Measurements from ENCODE around the gene EYA2. TPM values are rescaled to one million over a fixed set of nuclear protein-coding genes. Genes with fewer than 3 reads are reported as not detected.
"Not testable (repeated sequence)": the region's sequence is repeated elsewhere in the genome, so short reads cannot be mapped to it uniquely, and the experiment has no call there.

Gene EYA2
- total RNA-seq, 2 experiments from 2014 or later, result not detected

DNA sequence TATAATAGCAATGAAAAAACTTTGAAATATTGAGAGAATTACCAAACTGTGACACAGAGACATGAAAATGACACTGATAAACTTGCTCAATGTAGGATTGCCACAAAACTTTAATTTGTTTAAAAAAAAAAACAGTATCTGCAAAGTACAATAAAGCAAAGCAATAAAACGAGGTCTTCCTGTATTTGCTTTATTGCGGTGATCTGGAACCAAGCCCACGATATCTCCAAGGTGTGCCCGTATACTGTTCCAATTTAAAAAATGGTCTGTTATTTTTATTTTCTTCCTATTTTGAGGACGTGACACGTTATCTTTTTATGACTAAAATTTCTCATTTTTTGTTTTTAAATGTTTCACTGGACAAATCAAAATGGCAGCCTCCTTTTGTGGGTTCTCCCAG lies 25.5 kb downstream of the EYA2 start:
- H3K27ac Mint-ChIP-seq, result no peak overlapping the region
- POLR2A ChIA-PET, result no interaction called here
- no peaks in the 10 kb centered on the region for H3K4me1 Mint-ChIP-seq (ENCODE audit: low read depth)
- intact Hi-C loops (cut with micrococcal nuclease), result no loop called here
- CTCF ChIA-PET, result no interaction called here
- no peaks in the 10 kb centered on the region for H3K9me3 Mint-ChIP-seq
- DNase-seq, result no peak
- H3K27me3 Mint-ChIP-seq, result peaks cover 8% of the 10 kb centered on the region
- no peaks in the 10 kb centered on the region for H3K36me3 Mint-ChIP-seq
- H3K4me3 Mint-ChIP-seq, result no peak overlapping the region

DNA sequence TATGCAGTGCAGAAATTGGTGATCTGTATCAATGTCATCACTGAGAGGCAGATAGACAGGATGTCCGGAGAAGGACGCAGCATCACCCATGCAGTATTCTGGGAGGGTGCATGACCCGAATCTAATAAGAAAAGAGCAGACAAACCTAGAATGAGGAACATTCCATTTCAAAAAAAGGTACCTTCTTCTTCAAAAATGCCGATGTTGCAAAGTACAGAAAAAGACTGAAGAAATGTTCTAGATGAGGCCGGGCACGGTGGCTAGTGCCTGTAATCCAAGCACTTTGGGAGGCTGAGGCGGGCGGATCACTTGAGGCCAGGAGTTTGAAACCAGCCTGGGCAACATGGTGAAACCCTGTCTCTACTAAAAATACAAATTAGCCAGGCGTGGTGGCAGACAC lies 28.2 kb downstream of the EYA2 start:
- DNase-seq; POLR2A ChIA-PET; H3K9me3 Mint-ChIP-seq; H3K27me3 Mint-ChIP-seq; H3K4me1 Mint-ChIP-seq (ENCODE audit: low read depth); H3K36me3 Mint-ChIP-seq; H3K27ac Mint-ChIP-seq; H3K4me3 Mint-ChIP-seq; intact Hi-C loops (cut with micrococcal nuclease); CTCF ChIA-PET: not testable (repeated sequence)

DNA sequence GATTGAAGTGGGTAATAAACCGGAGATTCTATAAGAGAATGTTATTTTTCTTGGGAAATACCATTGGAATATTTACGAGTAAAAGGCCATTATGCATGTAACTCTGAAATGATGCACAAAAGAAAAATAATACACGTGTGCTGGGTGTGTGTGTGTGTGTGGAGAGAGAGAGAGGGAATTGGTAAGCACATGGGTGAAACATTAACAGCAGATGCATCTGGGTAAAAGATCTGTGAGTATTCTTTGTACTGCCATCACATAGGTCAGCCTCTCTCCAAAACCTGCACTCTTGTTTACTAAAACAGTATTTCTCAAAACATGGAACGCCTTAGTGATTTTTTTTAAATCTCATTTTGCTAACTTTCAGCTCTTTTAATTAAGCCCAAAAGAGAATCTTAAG lies 28.9 kb downstream of the EYA2 start:
- DNase-seq, result no peak
- Mint-ChIP-seq H3K4me1 (ENCODE audit: low read depth) (no peaks in the 10 kb centered on the region), H3K36me3 (no peaks in the 10 kb centered on the region), H3K9me3 (peaks cover 4% of the 10 kb centered on the region), H3K27ac (no peak overlapping the region), H3K27me3 (peaks cover 9% of the 10 kb centered on the region), H3K4me3 (no peak overlapping the region)
- intact Hi-C loops (cut with micrococcal nuclease), result no loop called here
- ChIA-PET POLR2A (no interaction called here), CTCF (no interaction called here)

DNA sequence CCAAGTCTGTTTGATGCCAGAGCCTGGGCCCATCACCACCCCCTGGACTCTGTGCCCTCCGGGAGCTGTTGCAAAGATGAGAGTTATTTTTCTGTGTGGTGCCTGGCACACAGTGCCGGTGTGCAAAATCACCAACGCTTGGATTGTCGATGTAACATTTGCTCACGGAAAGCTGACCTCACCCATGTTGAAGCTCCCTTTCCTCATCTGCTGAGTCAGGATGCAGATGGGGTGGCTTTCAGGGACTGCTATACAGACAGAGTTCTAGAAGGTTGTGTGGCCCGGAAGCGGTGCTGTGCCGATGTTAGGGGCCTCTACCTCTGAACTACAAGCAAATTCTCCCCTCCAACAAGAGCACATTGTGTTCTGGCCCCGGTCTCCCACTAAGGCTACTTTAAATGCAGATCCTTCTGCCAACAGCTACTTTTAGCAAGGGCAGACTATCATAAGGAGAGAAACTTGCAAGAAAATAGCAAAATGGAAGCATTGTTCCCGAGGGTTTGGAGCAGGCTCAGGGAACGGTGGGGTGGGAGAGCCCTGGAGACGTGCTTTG lies 34.0 kb downstream of the EYA2 start:
- Mint-ChIP-seq H3K27ac (no peak overlapping the region), H3K4me3 (no peak overlapping the region), H3K4me1 (ENCODE audit: low read depth) (no peaks in the 10 kb centered on the region), H3K36me3 (no peaks in the 10 kb centered on the region), H3K9me3 (peaks cover 4% of the 10 kb centered on the region), H3K27me3 (peaks cover 6% of the 10 kb centered on the region)
- no peak for DNase-seq
- POLR2A ChIA-PET, result no interaction called here
- intact Hi-C loops (cut with micrococcal nuclease), result no loop called here
- CTCF ChIA-PET, result no interaction called here

DNA sequence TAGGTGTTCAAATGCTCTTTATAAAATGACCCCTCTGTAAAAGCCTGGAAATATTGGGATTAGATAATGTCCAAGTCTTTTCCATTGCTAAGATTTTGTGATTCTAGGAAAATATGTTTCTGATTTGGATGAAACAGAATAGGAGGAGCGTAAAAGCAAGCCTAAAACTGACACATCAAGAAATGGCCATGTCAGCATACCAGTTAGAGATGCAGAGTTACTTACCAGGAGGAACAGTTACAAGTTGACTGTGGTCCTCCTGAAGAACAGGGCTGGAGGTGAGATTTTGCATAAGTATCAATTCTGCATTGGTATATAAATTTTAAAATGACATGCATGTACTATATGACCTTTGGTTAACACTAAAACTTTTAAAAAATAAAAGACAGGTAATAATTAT lies 35.3 kb downstream of the EYA2 start:
- Mint-ChIP-seq H3K9me3 (peaks cover 4% of the 10 kb centered on the region), H3K36me3 (no peaks in the 10 kb centered on the region), H3K27ac (no peak overlapping the region), H3K4me3 (no peak overlapping the region), H3K27me3 (peaks cover 7% of the 10 kb centered on the region), H3K4me1 (ENCODE audit: low read depth) (no peaks in the 10 kb centered on the region)
- ChIA-PET POLR2A (no interaction called here), CTCF (interaction anchor here (0.7 kb wide), 1 partner anchor 120 kb away, joined by 3 read pairs; no protein-coding TSS in a partner anchor)
- no peak for DNase-seq
- intact Hi-C loops (cut with micrococcal nuclease), result no loop called here

DNA sequence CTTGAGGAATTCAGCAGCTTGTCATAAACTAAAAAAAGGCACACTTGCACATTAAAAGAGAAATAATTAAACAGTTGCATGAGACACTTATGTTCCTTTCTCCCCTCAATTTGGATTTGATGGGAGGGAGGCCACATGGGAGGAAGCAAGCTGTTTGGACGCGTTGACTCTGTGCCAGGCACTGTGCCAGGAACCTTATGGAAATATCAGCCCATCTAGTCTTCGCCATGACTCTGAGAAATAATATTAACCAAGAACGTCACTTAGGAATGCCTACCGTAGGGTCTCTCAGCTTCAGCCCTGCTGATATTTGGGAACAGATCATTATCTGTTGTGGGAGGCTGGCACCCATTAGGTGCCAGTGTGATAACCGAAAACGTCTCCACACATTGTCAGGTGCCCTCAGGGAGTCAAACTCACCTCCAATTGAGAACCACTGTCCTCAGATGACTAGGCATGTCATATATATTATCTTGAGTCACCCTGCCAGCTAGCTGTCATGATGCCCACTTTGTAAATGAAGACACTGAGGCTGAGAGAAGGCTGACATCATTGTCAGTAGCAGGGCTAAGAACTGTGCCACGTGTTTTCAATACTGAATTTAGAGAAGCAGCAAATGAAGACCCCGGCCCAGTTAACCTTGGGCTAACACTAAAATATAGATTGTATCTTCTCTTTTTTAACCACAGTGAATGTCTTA lies 36.1 kb downstream of the EYA2 start:
- peaks cover 4% of the 10 kb centered on the region for H3K9me3 Mint-ChIP-seq
- no peak overlapping the region for H3K27ac Mint-ChIP-seq
- ChIA-PET POLR2A (no interaction called here), CTCF (interaction anchor here (0.7 kb wide), 1 partner anchor 119 kb away, joined by 3 read pairs; no protein-coding TSS in a partner anchor)
- H3K36me3 Mint-ChIP-seq, result no peaks in the 10 kb centered on the region
- DNase-seq, result no peak
- no peak overlapping the region for H3K4me3 Mint-ChIP-seq
- H3K4me1 Mint-ChIP-seq (ENCODE audit: low read depth), result no peaks in the 10 kb centered on the region
- peaks cover 4% of the 10 kb centered on the region for H3K27me3 Mint-ChIP-seq
- intact Hi-C loops (cut with micrococcal nuclease), result no loop called here

DNA sequence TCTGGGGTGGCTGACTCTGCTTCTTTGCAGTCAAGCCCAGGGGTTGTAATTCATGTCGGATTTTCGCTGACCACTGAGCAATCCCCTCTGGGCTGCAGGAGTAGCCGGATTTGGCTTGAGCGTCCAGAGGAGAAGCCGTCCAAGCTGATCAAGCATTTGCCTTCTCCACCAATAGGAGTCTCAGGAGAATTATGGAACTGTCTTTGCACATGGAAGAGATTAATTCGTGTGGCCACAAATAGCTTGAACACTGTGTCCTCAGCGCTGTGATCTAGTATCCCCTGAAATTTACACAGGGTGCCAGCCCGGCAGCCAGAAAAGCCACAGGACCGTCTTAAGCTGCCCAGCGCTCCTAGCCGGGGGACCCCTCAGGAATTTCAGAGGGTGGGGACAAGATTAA lies 37.1 kb downstream of the EYA2 start:
- ChIA-PET POLR2A (no interaction called here), CTCF (no interaction called here)
- Mint-ChIP-seq H3K9me3 (peaks cover 4% of the 10 kb centered on the region), H3K4me3 (no peak overlapping the region), H3K4me1 (ENCODE audit: low read depth) (no peaks in the 10 kb centered on the region), H3K27me3 (peaks cover 4% of the 10 kb centered on the region), H3K27ac (no peak overlapping the region), H3K36me3 (no peaks in the 10 kb centered on the region)
- intact Hi-C loops (cut with micrococcal nuclease), result no loop called here
- DNase-seq, result no peak

DNA sequence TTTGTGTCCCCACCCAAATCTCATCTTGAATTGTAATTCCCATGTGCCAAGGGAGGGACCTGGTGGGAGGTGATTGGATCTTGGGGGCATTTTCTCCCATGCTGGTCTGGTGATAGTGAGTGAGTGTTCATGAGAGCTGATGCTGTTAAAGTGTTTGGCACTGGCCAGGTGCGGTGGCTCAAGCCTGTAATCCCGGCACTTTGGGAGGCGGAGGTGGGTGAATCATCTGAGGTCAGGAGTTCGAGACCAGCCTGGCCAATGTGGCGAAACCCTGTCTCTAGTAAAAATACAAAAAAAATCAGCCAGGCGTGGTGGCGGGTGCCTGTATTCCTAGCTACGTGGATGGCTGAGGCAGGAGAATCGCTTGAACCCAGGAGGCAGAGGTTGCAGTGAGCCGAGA lies 37.8 kb downstream of the EYA2 start:
- POLR2A ChIA-PET; H3K4me3 Mint-ChIP-seq; H3K9me3 Mint-ChIP-seq; H3K4me1 Mint-ChIP-seq (ENCODE audit: low read depth); H3K27me3 Mint-ChIP-seq; H3K36me3 Mint-ChIP-seq; H3K27ac Mint-ChIP-seq; DNase-seq; CTCF ChIA-PET; intact Hi-C loops (cut with micrococcal nuclease): not testable (repeated sequence)

DNA sequence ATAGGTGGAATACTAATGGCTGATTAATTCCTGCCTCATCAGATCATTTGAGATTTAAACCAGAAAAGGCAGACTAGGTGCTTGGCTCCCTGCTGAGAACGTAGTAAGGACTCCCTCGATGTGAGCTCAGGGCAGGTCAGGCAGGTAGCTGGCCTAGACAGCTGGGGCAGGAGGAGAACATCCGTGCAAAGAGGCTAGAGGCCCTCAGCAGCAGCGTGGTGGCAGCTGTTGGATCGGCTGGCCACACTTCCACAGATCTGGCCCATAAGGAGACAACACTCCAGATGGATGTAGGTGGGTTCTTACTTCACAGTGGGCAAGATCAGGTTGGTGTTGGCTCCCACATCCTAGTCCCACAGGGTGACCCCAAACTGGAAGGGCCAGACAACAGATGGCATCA lies 38.5 kb downstream of the EYA2 start:
- H3K9me3 Mint-ChIP-seq, result no peaks in the 10 kb centered on the region
- H3K4me3 Mint-ChIP-seq, result no peak overlapping the region
- H3K27ac Mint-ChIP-seq, result no peak overlapping the region
- POLR2A ChIA-PET, result no interaction called here
- DNase-seq, result no peak
- CTCF ChIA-PET, result no interaction called here
- intact Hi-C loops (cut with micrococcal nuclease), result no loop called here
- H3K4me1 Mint-ChIP-seq (ENCODE audit: low read depth), result no peaks in the 10 kb centered on the region
- peaks cover 4% of the 10 kb centered on the region for H3K27me3 Mint-ChIP-seq
- no peaks in the 10 kb centered on the region for H3K36me3 Mint-ChIP-seq

DNA sequence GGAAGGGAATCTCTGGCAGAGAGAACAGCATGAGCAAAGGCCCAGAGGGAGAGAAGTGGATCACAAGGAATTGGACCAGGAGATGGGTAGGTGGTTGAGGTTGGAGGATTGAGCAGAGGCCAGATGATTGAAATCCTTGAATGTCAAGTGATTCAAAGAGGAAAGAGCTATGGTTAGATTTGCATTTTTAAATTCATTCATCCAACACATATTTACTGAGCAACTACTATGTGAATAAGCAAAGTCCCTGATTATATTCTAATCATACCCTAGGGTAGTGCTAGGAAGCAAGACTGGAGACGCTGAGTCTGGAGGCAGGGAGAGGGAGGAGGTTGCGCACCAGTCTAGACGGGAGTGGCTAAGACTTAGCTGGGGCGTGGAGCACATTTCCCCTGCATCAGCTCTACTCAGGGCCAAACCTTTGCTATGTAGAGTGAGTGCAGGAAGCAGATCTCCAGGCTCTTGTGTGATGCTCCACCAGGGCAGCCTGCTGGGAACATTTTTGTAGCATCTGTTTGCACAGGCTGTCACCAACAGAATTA lies 40.2 kb downstream of the EYA2 start:
- no peak for DNase-seq
- POLR2A ChIA-PET, result no interaction called here
- CTCF ChIA-PET, result no interaction called here
- H3K27me3 Mint-ChIP-seq, result peaks cover 3% of the 10 kb centered on the region
- H3K9me3 Mint-ChIP-seq, result no peaks in the 10 kb centered on the region
- no peak overlapping the region for H3K4me3 Mint-ChIP-seq
- H3K4me1 Mint-ChIP-seq (ENCODE audit: low read depth), result no peaks in the 10 kb centered on the region
- no peaks in the 10 kb centered on the region for H3K36me3 Mint-ChIP-seq
- H3K27ac Mint-ChIP-seq, result no peak overlapping the region
- intact Hi-C loops (cut with micrococcal nuclease), result no loop called here

DNA sequence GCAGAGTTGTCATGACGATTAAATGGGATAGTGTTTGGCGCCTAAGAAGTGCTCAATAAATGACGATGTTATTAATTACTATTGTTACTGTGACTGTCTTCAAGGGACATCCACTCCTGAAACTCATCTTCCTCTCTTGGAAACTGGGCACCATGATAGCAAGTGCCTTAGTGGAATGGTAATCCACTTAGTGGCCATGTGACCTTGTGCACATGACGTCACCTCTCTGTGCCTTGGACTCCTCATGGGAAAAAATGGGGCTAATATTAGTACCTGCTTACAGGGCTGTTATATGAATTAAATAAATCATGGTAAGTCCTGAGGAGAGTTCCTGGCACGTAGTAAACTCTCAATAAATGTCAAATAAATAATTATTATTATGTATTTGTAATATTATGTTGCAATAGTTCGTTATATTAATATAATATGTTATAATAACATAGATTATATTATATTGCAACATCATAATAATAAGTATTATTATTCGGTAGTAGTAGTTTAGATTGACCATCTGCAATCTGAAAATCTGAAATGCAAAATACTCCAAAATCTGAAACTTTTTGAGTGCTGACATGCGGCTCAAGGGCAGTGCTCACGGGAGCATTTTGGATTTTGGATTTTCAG lies 40.9 kb downstream of the EYA2 start:
- no peaks in the 10 kb centered on the region for H3K36me3 Mint-ChIP-seq
- ChIA-PET CTCF (no interaction called here), POLR2A (no interaction called here)
- H3K9me3 Mint-ChIP-seq, result no peaks in the 10 kb centered on the region
- H3K27ac Mint-ChIP-seq, result no peak overlapping the region
- intact Hi-C loops (cut with micrococcal nuclease), result no loop called here
- H3K4me1 Mint-ChIP-seq (ENCODE audit: low read depth), result no peaks in the 10 kb centered on the region
- H3K27me3 Mint-ChIP-seq, result peaks cover 2% of the 10 kb centered on the region
- H3K4me3 Mint-ChIP-seq, result no peak overlapping the region
- no peak for DNase-seq

DNA sequence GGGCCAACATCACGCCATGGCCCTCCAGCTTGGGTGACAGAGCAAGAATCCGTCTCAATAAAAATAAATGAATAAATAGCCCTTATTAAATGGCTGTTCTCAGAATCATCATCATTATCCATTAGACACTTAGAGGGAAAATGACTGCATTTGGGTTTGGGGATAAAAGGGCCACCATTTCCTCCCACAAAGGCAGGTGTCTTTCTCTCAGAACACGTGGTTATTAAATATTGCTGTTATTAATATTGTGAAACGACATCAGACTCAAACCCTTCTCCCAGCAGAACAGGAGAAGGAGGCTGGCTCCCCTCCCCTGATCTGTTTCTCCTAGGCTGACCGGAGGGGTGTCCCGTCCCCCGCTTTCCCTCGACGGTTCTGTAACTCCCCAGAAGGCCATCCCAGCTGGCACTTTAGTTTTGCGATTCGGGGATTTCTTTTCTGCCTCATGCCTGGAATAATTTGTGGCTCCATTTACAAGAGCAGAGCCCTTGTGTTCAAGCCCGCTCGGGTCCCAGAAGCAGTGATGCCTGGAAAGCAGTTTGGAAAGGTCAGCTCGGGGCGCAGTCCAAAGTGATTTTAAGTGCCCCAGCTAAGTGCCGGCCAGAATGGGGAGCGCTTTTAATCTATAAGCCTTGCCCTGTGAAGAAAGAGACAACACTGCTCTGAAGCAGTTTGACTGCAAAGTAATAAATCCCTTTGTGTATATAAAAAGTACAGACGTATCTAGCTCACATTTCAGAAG lies 41.9 kb downstream of the EYA2 start:
- DNase-seq, result no peak
- CTCF ChIA-PET, result no interaction called here

More for the DNA sequence above, 41.9 kb downstream of the EYA2 start:
- no peaks in the 10 kb centered on the region for H3K4me1 Mint-ChIP-seq (ENCODE audit: low read depth)
- POLR2A ChIA-PET, result no interaction called here
- no peaks in the 10 kb centered on the region for H3K36me3 Mint-ChIP-seq
- H3K27ac Mint-ChIP-seq, result no peak overlapping the region
- H3K27me3 Mint-ChIP-seq, result peaks cover 2% of the 10 kb centered on the region
- no peak overlapping the region for H3K4me3 Mint-ChIP-seq
- no peaks in the 10 kb centered on the region for H3K9me3 Mint-ChIP-seq
- intact Hi-C loops (cut with micrococcal nuclease), result no loop called here
